Thyroid gland (tissue), 4 donors: ENCODE data around the gene UGT2A2.

Experiments used
- CTCF ChIP-seq, 6 experiments: fragments of 200-600 bp in 3 of 6; fragments of 450-650 bp in 3 of 6; sonication (generic) in 3 of 6; IDR thresholded peaks; one replicate each; pipeline ENCODE4 v1.5.1; 2016 to 2019; ENCODE audit warnings: antibody characterized with exemption in 6 of 6, mild to moderate bottlenecking in 2 of 6, inconsistent platforms in 1 of 6, moderate library complexity in 1 of 6
- POLR2A ChIP-seq, 2 donors: fragments of 450-650 bp; IDR thresholded peaks; one replicate each; pipeline ENCODE4 v1.6.1; 2017; ENCODE audit warnings: antibody characterized with exemption in 2 of 2, mild to moderate bottlenecking in 2 of 2, moderate library complexity in 1 of 2

DNA sequence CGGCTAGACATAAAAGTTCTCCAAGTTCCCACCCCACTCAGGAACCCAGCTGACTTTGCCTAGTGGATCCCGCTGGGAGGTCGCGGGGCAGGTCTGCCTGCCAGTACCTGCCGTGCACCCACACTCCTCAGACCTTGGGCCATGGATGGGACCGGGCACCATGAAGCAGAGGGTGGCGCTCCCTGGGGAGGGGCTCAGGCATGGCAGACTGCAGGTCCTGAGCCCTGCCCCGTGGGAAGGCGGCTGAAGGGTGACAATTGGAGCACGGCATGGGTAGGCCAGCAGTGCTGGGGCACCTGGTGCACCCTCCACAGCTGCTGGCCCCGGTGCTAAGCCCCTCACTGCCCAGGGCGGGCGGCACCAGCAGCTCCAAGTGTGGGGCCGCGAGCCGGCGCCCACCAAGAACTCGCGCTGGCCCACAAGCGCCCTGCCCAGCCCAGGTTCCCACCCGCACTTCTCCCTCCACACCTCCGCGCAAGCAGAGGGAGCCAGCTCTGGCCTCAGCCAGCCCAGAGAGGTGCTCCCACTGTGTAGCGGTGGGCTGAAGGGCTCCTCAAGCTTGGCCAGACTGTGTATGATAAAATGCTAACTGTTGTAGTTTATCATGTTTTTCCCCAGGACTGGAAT is 63.1 kb downstream of the UGT2A2 start:
- TF ChIP-seq POLR2A (IDR thresholded peaks at IDR 0.05) = no peak
- TF ChIP-seq CTCF (IDR thresholded peaks at IDR 0.05) = no peak
